Hepatocyte (in vitro differentiated cells): ENCODE measurements around the gene BET1L. TPM values are rescaled to one million over a fixed set of nuclear protein-coding genes. Genes with fewer than 3 reads are reported as not detected.

Source experiments
- DNase-seq: peaks from one replicate; pipeline ENCODE4 v3.0.0-alpha.2; 2016; ENCODE audit warnings: low spot score
- H2AFZ ChIP-seq: fragments of 200-600 bp; sonication (generic); 2 replicates; pipeline ENCODE4 v1.6.0; 2016; ENCODE audit warnings: antibody characterized with exemption, mild to moderate bottlenecking
- H3K27ac ChIP-seq: fragments of 200-600 bp; sonication (generic); 2 replicates; pipeline ENCODE4 v1.5.1; 2016; ENCODE audit warnings: mild to moderate bottlenecking
- H3K27me3 ChIP-seq: fragments of 200-600 bp; sonication (generic); 2 replicates; pipeline ENCODE4 v1.6.1; 2016
- H3K36me3 ChIP-seq: fragments of 200-600 bp; sonication (generic); replicated peaks from 2 replicates; pipeline ENCODE4 v1.5.1; 2016; ENCODE audit warnings: low read depth; ENCODE audit not compliant: insufficient read depth
- H3K4me1 ChIP-seq: fragments of 200-600 bp; sonication (generic); 2 replicates; pipeline ENCODE4 v1.5.1; 2016; ENCODE audit warnings: mild to moderate bottlenecking, moderate library complexity; ENCODE audit not compliant: insufficient read depth
- H3K4me2 ChIP-seq: fragments of 200-600 bp; sonication (generic); 2 replicates; pipeline ENCODE4 v1.6.0; 2016
- H3K4me3 ChIP-seq: fragments of 200-600 bp; sonication (generic); 2 replicates; pipeline ENCODE4 v1.5.1; 2016; ENCODE audit warnings: mild to moderate bottlenecking
- H3K79me2 ChIP-seq: fragments of 200-600 bp; sonication (generic); 2 replicates; pipeline ENCODE4 v1.6.0; 2017; ENCODE audit warnings: mild to moderate bottlenecking
- H3K9me2 ChIP-seq: fragments of 200-600 bp; sonication (generic); replicated peaks from 2 replicates; pipeline ENCODE4 v1.6.0; 2017; ENCODE audit warnings: mild to moderate bottlenecking; ENCODE audit not compliant: insufficient read depth
- H3K9me3 ChIP-seq: fragments of 200-600 bp; sonication (generic); 2 replicates; pipeline ENCODE4 v1.5.1; 2016; ENCODE audit warnings: low read depth, mild to moderate bottlenecking
- H4K20me1 ChIP-seq: fragments of 200-600 bp; sonication (generic); 2 replicates; pipeline ENCODE4 v1.6.0; 2016; ENCODE audit warnings: mild to moderate bottlenecking; ENCODE audit not compliant: insufficient read depth, poor library complexity, severe bottlenecking
- EZH2 ChIP-seq: fragments of 200-600 bp; sonication (generic); IDR thresholded peaks from 2 replicates; pipeline ENCODE4 v1.6.1; 2016; ENCODE audit warnings: antibody characterized with exemption, mild to moderate bottlenecking, borderline replicate concordance
- EZH2phosphoT487 ChIP-seq: fragments of 200-600 bp; sonication (generic); IDR thresholded peaks from one replicate; pipeline ENCODE4 v1.6.1; 2018; ENCODE audit warnings: antibody characterized with exemption, mild to moderate bottlenecking, low read depth, moderate library complexity; ENCODE audit not compliant: unreplicated experiment, severe bottlenecking
- WGBS: methylation state at CpG from one replicate; pipeline ENCODE4 v1.1.6; 2016; ENCODE audit warnings: low lambda C conversion rate; ENCODE audit errors: missing lambda C conversion rate; 5-methylcytosine and 5-hydroxymethylcytosine counted together
- polyA plus RNA-seq: library from polyadenylated mRNA; unstranded; fragments of >200 nt; fragmentation: Nextera tagmentation; extraction: Ambion mirVana; gene quantifications from 2 replicates; pipeline ENCODE4 v1.2.1, GENCODE V29; 2016
- total RNA-seq: library from RNA; depleted of rRNA; stranded (reverse); fragments of >200 nt; gene quantifications from 2 replicates; pipeline ENCODE4 v1.2.3, GENCODE V29; 2014
- TF ChIP-seq, protein P1 (sequence below): fragments of 200-600 bp; sonication (generic); IDR thresholded peaks from 2 replicates; pipeline ENCODE4 v1.5.1; 2016; ENCODE audit warnings: antibody characterized with exemption, mild to moderate bottlenecking; ENCODE audit not compliant: poor library complexity

Gene BET1L
- total and polyA plus RNA-seq, 2 experiments from 2014 or later: 33.9 to 70.5 TPM

DNA sequence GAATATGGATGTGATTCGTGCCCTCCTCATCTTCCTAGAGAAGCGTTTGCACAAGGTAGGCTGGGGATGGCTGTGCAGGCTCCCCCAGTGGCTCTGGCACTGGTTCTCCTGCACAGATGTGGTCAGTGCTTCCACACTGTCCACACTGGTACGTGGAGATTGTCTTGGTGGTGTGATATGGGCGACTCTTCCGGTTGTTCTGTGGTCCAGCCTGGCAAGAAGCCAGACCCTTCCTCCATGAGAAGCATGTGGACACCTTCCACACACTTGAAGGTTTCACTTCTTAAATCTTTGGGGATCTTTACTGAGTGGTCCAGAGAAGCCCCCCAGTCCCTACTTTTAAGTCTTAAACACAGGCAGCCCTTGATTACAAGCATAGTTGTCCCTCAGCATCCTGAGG lies 4.1 kb upstream of the BET1L start:
- TF ChIP-seq, protein P1, sequence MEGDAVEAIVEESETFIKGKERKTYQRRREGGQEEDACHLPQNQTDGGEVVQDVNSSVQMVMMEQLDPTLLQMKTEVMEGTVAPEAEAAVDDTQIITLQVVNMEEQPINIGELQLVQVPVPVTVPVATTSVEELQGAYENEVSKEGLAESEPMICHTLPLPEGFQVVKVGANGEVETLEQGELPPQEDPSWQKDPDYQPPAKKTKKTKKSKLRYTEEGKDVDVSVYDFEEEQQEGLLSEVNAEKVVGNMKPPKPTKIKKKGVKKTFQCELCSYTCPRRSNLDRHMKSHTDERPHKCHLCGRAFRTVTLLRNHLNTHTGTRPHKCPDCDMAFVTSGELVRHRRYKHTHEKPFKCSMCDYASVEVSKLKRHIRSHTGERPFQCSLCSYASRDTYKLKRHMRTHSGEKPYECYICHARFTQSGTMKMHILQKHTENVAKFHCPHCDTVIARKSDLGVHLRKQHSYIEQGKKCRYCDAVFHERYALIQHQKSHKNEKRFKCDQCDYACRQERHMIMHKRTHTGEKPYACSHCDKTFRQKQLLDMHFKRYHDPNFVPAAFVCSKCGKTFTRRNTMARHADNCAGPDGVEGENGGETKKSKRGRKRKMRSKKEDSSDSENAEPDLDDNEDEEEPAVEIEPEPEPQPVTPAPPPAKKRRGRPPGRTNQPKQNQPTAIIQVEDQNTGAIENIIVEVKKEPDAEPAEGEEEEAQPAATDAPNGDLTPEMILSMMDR: no peak
- no peak for TF ChIP-seq EZH2
- no peak for TF ChIP-seq EZH2phosphoT487
- no peak overlapping the region for H3K4me3 ChIP-seq
- H2AFZ ChIP-seq: no peak overlapping the region
- H4K20me1 ChIP-seq: peaks cover 12% of the 10 kb centered on the region
- peaks cover 14% of the 10 kb centered on the region for H3K4me1 ChIP-seq
- H3K4me2 ChIP-seq: no peak overlapping the region
- over 99% methylated on average over 5 of the region's 5 CpGs for WGBS
- H3K9me2 ChIP-seq: no peaks in the 10 kb centered on the region
- H3K27ac ChIP-seq: no peak overlapping the region
- H3K79me2 ChIP-seq: peaks cover 40% of the 10 kb centered on the region
- no peaks in the 10 kb centered on the region for H3K9me3 ChIP-seq
- no peak for DNase-seq
- no peaks in the 10 kb centered on the region for H3K27me3 ChIP-seq
- no peaks in the 10 kb centered on the region for H3K36me3 ChIP-seq

DNA sequence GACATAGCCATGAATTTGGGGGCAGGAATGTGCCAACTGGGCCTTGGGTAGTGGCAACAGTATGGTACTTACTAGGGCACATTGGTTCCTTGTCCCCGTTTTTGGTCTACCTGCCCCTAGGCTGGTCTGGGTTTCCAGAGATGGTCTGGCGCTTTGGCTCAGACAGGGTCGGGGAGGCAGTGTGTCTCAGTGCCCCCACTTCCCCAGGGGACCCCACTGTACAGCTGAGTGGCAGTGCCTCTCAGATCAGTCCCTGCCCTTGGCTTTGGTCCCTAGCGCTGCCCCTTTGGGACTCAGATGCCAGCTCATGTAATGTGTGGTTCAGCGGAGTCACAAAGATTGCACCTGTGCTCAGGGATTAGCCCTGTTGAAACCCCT lies 3.6 kb upstream of the BET1L start:
- Histone ChIP-seq H2AFZ (no peak overlapping the region), H3K4me3 (no peak overlapping the region), H3K4me2 (peak overlapping the region; percentile 98), H3K27me3 (no peaks in the 10 kb centered on the region), H3K27ac (no peak overlapping the region), H3K9me3 (no peaks in the 10 kb centered on the region), H3K9me2 (no peaks in the 10 kb centered on the region), H4K20me1 (peaks cover 16% of the 10 kb centered on the region), H3K36me3 (no peaks in the 10 kb centered on the region), H3K4me1 (peaks cover 19% of the 10 kb centered on the region), H3K79me2 (peaks cover 45% of the 10 kb centered on the region)
- WGBS: 92% methylated on average over 5 of the region's 5 CpGs
- TF ChIP-seq EZH2phosphoT487 (no peak), EZH2 (no peak)
- TF ChIP-seq, protein P1: no peak
- no peak for DNase-seq

DNA sequence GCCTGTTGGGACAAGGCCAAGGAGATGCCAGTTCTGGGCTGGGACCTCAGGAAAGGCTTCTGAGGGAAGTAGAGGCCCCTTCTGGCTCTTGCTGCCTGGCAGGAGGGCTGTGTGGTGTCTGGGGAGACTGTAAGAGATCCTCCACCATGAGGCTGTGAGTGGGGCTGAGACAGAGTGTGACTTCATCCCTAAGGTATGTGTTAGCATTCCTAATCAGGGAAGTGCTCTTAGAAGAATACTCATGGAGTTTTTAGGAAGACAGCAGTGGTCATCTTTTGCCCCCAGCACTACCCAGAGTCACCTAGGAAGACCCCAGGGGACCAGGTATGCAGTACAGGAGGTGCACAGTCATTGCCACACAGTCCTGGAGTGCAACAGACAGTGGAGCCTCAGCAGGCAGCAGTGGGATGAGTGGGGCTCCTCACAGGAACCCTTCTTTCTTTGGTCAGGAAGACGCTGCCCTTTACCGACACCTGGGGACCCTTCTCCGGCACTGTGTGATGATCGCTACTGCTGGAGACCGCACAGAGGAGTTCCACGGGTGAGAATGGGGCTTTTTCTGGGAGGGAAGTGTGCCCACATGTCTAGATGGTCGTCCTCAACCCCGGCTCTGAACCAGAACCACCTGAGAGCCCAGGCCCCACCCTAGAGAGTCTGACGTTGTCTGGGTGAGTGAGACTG lies 3.1 kb upstream of the BET1L start:
- H3K4me2 ChIP-seq: peak overlapping the region; percentile 98
- no peaks in the 10 kb centered on the region for H3K9me2 ChIP-seq
- no peak for DNase-seq
- TF ChIP-seq EZH2phosphoT487: no peak
- TF ChIP-seq, protein P1: no peak
- TF ChIP-seq EZH2: no peak
- no peak overlapping the region for H3K4me3 ChIP-seq
- H3K9me3 ChIP-seq: no peaks in the 10 kb centered on the region
- H3K79me2 ChIP-seq: peaks cover 51% of the 10 kb centered on the region
- H3K27me3 ChIP-seq: no peaks in the 10 kb centered on the region
- no peaks in the 10 kb centered on the region for H3K36me3 ChIP-seq
- H4K20me1 ChIP-seq: peaks cover 21% of the 10 kb centered on the region
- WGBS: 96% methylated on average over 9 of the region's 9 CpGs
- H3K4me1 ChIP-seq: peaks cover 24% of the 10 kb centered on the region
- H2AFZ ChIP-seq: no peak overlapping the region
- peak overlapping the region; percentile 99 for H3K27ac ChIP-seq
